Sigmoid colon (tissue), 4 donors: ENCODE data around the gene SENP2.

Source experiments
- EP300 ChIP-seq, 4 donors: sonication (generic); formaldehyde crosslinking; IDR thresholded peaks; one replicate each; pipeline ENCODE4 v1.6.1; 2017; ENCODE audit warnings: antibody characterized with exemption in 4 of 4
- POLR2A ChIP-seq, 2 donors: fragments of 450-650 bp; IDR thresholded peaks; one replicate each; pipeline ENCODE4 v1.6.1; 2016; ENCODE audit warnings: antibody characterized with exemption in 2 of 2, mild to moderate bottlenecking in 2 of 2, moderate library complexity in 2 of 2
- POLR2AphosphoS5 ChIP-seq, 4 donors: sonication (generic); formaldehyde crosslinking; IDR thresholded peaks; one replicate each; pipeline ENCODE4 v1.6.1; 2017; ENCODE audit warnings: antibody characterized with exemption in 4 of 4
- TF ChIP-seq, protein P1 (sequence below), 4 experiments: fragments of 450-650 bp in 3 of 4; fragments of 200-600 bp in 1 of 4; IDR thresholded peaks; one replicate each; pipeline ENCODE4 v1.5.1; 2016 to 2019; ENCODE audit warnings: antibody characterized with exemption in 4 of 4, mild to moderate bottlenecking in 3 of 4, moderate library complexity in 2 of 4

GRCh38 chr3:185572183-185572582 lies 13.9 kb upstream of the SENP2 start:
- TF ChIP-seq, protein P1, sequence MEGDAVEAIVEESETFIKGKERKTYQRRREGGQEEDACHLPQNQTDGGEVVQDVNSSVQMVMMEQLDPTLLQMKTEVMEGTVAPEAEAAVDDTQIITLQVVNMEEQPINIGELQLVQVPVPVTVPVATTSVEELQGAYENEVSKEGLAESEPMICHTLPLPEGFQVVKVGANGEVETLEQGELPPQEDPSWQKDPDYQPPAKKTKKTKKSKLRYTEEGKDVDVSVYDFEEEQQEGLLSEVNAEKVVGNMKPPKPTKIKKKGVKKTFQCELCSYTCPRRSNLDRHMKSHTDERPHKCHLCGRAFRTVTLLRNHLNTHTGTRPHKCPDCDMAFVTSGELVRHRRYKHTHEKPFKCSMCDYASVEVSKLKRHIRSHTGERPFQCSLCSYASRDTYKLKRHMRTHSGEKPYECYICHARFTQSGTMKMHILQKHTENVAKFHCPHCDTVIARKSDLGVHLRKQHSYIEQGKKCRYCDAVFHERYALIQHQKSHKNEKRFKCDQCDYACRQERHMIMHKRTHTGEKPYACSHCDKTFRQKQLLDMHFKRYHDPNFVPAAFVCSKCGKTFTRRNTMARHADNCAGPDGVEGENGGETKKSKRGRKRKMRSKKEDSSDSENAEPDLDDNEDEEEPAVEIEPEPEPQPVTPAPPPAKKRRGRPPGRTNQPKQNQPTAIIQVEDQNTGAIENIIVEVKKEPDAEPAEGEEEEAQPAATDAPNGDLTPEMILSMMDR (IDR thresholded peaks at IDR 0.05): no peak
- TF ChIP-seq EP300 (IDR thresholded peaks at IDR 0.05) (no peak), POLR2AphosphoS5 (IDR thresholded peaks at IDR 0.05) (no peak), POLR2A (IDR thresholded peaks at IDR 0.05) (no peak)
